ENCODE measurements around the gene MLLT10.

- TF ChIP-seq CTCF (IDR thresholded peaks at IDR 0.05; ENCODE audit: poor library complexity) = no peak
- no peak for TF ChIP-seq EZH2 (IDR thresholded peaks at IDR 0.05; ENCODE audit: borderline replicate concordance)
These were observed 190.8 kb downstream of the MLLT10 start for GRCh38 chr10:21724687-21725367.

Measured in hepatocyte (in vitro differentiated cells).